A549 (cell line): Measurements from ENCODE around the gene RRAS2.

Experiments
- BHLHE40 ChIP-seq: IDR thresholded peaks from 2 replicates; pipeline ENCODE4 v1.6.1; 2012; ENCODE audit warnings: low read depth, low read length, inconsistent platforms
- CEBPB ChIP-seq, 2 experiments: fragments of >200 bp in 1 of 2; sonication (Bioruptor Twin) in 1 of 2; formaldehyde crosslinking in 1 of 2; IDR thresholded peaks; 2 replicates each; pipeline ENCODE4 v1.6.1; 2012 to 2016
- JUNB ChIP-seq: fragments of >200 bp; sonication (Bioruptor Twin); formaldehyde crosslinking; IDR thresholded peaks from 2 replicates; pipeline ENCODE4 v1.6.1; 2016
- KDM1A ChIP-seq: fragments of 200-600 bp; sonication (generic); IDR thresholded peaks from 2 replicates; pipeline ENCODE4 v1.6.1; 2016; ENCODE audit warnings: low read depth, mild to moderate bottlenecking
- KDM5A ChIP-seq: fragments of 200-600 bp; sonication (generic); IDR thresholded peaks from 2 replicates; pipeline ENCODE4 v1.6.1; 2016; ENCODE audit warnings: antibody characterized with exemption, mild to moderate bottlenecking
- MAX ChIP-seq: IDR thresholded peaks from 2 replicates; pipeline ENCODE4 v1.6.1; 2012
- MYC ChIP-seq: IDR thresholded peaks from 2 replicates; pipeline ENCODE4 v1.6.1; 2012; ENCODE audit warnings: mild to moderate bottlenecking, inconsistent platforms, low read length, improper control_type of control experiment, borderline replicate concordance
- POLR2A ChIP-seq: IDR thresholded peaks from 2 replicates; pipeline ENCODE4 v1.6.1; 2012; ENCODE audit warnings: mild to moderate bottlenecking, low read length
- RCOR1 ChIP-seq: fragments of 150-350 bp; IDR thresholded peaks from 2 replicates; pipeline ENCODE4 v1.6.1; 2014; ENCODE audit warnings: antibody characterized with exemption, low read length, low read depth
- REST ChIP-seq: fragments of 200-600 bp; sonication (generic); IDR thresholded peaks from 2 replicates; pipeline ENCODE4 v1.6.1; 2016; ENCODE audit warnings: antibody characterized with exemption, mild to moderate bottlenecking, moderate library complexity
- RFX5 ChIP-seq: fragments of 450-650 bp; IDR thresholded peaks from 2 replicates; pipeline ENCODE4 v1.7.1; 2014; ENCODE audit warnings: antibody characterized with exemption, mild to moderate bottlenecking, moderate library complexity
- TF ChIP-seq, protein P1 (sequence below): fragments of >200 bp; sonication (Bioruptor Twin); formaldehyde crosslinking; IDR thresholded peaks from 3 replicates; pipeline ENCODE4 v1.5.1; 2016
- TF ChIP-seq, protein P2 (sequence below): fragments of 150-350 bp; IDR thresholded peaks from 2 replicates; pipeline ENCODE4 v1.6.1; 2014; ENCODE audit warnings: low read depth, mild to moderate bottlenecking, low read length

- TF ChIP-seq KDM1A = no peak
- TF ChIP-seq MYC = no peak
- no peak for TF ChIP-seq KDM5A
- TF ChIP-seq RFX5 = no peak
- TF ChIP-seq, protein P1, sequence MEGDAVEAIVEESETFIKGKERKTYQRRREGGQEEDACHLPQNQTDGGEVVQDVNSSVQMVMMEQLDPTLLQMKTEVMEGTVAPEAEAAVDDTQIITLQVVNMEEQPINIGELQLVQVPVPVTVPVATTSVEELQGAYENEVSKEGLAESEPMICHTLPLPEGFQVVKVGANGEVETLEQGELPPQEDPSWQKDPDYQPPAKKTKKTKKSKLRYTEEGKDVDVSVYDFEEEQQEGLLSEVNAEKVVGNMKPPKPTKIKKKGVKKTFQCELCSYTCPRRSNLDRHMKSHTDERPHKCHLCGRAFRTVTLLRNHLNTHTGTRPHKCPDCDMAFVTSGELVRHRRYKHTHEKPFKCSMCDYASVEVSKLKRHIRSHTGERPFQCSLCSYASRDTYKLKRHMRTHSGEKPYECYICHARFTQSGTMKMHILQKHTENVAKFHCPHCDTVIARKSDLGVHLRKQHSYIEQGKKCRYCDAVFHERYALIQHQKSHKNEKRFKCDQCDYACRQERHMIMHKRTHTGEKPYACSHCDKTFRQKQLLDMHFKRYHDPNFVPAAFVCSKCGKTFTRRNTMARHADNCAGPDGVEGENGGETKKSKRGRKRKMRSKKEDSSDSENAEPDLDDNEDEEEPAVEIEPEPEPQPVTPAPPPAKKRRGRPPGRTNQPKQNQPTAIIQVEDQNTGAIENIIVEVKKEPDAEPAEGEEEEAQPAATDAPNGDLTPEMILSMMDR = no peak
- TF ChIP-seq, protein P2, sequence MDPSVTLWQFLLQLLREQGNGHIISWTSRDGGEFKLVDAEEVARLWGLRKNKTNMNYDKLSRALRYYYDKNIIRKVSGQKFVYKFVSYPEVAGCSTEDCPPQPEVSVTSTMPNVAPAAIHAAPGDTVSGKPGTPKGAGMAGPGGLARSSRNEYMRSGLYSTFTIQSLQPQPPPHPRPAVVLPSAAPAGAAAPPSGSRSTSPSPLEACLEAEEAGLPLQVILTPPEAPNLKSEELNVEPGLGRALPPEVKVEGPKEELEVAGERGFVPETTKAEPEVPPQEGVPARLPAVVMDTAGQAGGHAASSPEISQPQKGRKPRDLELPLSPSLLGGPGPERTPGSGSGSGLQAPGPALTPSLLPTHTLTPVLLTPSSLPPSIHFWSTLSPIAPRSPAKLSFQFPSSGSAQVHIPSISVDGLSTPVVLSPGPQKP = no peak
- TF ChIP-seq BHLHE40 = no peak
- no peak for TF ChIP-seq POLR2A
- TF ChIP-seq CEBPB (IDR thresholded peaks at IDR 0.05) = no peak
- no peak for TF ChIP-seq REST
- no peak for TF ChIP-seq MAX
- no peak for TF ChIP-seq RCOR1
- TF ChIP-seq JUNB = no peak
Measured at GRCh38 chr11:14339356-14339755, 19.6 kb downstream of the RRAS2 start.
